ENCODE results near the gene CCDC154.

GRCh38 chr16:1429012-1429411 lies 15.3 kb downstream of the CCDC154 start:
- TF ChIP-seq GATA3 (IDR thresholded peaks at IDR 0.05; ENCODE audit: low read depth, low read length) (no peak), GATA2 (IDR thresholded peaks at IDR 0.05; ENCODE audit: low read depth, low read length) (no peak)

All from SH-SY5Y (cell line).